Measurements from ENCODE around the gene HMCN1.
A peak's percentile ranks its signal among the peaks of the same experiment; 100 is the strongest.

Gene HMCN1

DNA sequence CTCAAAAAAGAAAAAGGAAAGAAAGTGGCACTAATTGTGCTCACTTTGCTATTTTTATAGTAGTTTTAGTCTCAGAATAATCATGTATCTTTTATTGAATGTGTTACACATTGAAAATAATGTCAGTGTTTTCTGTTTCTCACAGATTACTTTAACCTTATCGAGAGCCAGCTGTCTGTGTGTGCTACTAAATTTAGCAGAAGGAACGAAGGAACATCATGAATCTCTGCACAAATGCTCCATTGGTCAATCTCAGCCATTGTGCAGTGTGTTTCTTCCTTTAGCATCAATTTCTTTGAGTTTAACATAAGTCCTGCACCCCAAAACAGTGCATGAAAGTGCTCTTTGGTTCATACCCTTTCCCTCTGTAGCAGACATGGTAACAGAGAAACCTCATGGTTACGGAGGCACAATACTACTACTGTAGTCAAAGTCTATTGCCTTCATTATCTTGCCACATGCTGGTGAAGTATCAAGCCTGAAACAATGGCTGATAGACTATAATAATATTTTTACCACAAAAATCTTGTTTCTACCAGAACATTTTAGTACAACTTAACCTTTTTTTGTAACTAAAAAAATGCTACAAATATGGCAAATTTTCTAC is 310.0 kb downstream of the HMCN1 start:
- DNase-seq (ENCODE audit: low read depth, low spot score) = no peak
- no peak overlapping the region for H3K4me3 ChIP-seq (ENCODE audit: low read length)

DNA sequence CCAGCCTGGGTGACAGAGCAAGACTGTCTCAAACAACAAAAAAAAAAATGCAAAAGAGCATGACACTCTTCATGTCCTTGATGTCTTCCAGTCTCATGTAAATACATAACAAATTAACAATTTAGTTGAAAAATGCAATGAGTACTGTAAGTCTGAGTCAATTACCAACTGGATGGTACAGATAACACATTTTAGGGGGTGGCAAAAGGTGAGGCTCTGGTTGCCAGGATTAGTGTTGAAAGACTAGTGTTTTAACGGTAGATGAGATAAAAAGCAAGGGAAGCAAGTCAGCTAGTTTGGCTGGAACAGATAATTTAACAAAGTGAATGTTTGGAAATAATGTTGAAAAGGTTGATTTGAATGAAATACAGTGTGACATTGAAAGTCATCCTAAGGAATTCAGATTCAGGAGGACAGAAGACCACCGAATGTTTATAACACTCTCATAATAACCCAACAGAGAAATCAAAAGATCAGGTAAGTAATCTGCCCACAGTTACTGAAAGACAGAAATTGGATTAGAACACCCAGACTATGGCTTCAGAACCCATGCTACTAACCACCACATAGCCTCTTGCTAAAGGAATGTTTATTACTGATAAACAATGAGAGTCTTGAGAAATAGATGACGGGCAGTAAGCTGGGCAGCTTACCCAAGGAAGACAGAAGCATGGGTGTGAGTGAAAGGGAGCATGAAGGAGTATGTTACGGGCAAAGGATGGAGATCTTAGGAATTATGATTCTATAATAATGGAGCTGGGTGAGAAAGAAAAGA is 312.4 kb downstream of the HMCN1 start:
- no peak overlapping the region for H3K4me3 ChIP-seq (ENCODE audit: low read length)
- DNase-seq (ENCODE audit: low read depth, low spot score) = no peak

DNA sequence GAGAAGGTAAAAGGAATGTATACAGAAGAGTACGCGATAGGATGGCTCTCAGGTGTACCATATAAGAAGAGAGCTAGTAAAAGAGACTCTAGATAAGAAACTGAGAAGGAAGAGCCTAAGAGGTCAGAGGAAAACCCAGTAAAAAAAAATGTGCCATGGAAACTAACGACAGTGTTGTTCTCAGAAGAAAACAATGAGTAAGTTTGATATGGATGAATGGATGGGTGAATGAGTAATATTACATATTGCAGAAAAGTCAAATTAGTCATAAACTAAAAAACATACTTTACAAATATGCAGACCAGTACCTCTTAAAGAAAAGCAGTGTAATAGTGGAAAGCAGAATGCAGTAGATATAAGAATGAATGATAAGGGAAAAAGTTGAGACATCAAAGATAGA is 316.2 kb downstream of the HMCN1 start:
- H3K4me3 ChIP-seq (ENCODE audit: low read length) = no peak overlapping the region
- DNase-seq (ENCODE audit: low read depth, low spot score) = no peak

DNA sequence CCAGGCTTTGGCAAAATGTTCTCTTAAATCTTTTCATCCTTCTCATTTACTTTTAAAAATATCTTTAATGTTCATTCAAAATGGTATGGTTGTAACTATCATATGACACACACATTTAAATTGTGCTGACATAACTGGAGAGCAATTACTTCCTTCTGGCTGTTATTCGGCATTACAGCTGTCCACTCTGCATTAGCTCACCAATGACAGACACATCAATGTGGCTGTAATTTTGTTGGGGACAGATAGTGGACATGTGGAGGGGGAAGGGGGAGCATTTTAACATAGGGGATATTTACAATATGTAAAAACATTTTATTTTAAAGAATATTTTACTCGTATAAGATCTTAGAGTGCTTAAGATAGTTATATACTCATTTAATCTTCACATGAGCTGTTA is 319.8 kb downstream of the HMCN1 start:
- DNase-seq (ENCODE audit: low read depth, low spot score) = no peak
- H3K4me3 ChIP-seq (ENCODE audit: low read length) = no peak overlapping the region

DNA sequence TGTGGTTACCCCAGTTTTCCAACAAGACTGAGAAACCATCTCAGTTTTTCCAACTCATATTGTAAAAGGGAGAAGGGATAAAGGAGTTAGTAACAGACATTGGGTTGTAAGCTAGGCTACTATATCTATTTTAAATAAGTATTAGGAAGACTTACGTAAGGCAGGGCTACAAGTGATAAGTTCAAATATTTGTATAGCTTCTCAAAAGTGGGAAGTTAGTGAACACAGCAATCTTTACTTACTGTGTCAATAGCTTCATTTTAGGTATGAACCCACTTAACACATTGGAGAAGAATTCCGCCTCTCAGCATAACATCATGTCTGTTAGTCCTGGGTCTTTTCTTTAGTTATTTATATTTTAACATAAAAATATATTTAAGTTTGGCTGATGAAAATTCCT is 320.7 kb downstream of the HMCN1 start:
- no peak overlapping the region for H3K4me3 ChIP-seq (ENCODE audit: low read length)
- no peak for DNase-seq (ENCODE audit: low read depth, low spot score)

DNA sequence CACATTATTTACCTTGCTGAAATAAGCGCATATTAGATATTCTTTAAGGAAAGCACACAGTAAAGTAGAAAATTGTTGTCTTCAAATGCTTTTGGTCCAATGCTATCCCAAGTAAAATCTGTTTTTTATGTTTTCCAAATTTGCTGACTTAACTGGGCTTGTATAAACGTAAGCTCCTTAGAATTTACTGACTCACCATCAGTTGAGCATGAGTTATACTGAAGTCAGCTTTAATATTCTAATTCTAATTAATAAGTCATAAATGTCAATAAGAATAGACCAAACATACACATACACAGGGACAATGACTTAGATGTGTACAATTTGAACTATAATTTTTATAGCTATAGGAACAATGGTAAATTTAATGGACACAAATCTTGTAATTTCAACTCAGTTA is 321.7 kb downstream of the HMCN1 start:
- DNase-seq (ENCODE audit: low read depth, low spot score) = no peak
- no peak overlapping the region for H3K4me3 ChIP-seq (ENCODE audit: low read length)

DNA sequence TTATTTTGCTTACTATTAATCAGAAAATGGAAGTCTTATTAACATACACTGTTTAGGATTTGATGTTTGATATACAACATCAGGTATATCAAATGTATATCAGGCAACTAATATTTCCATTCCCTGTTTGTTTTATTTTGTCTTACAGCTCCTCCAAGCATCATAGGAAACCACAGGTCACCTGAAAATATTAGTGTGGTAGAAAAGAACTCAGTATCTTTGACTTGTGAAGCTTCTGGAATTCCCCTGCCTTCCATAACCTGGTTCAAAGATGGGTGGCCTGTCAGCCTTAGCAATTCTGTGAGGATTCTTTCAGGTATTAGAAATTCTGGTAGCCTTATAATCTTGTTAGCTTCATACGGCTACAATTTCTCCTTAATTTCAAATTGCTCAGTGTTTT is 322.9 kb downstream of the HMCN1 start:
- no peak overlapping the region for H3K4me3 ChIP-seq (ENCODE audit: low read length)
- DNase-seq (ENCODE audit: low read depth, low spot score) = no peak

DNA sequence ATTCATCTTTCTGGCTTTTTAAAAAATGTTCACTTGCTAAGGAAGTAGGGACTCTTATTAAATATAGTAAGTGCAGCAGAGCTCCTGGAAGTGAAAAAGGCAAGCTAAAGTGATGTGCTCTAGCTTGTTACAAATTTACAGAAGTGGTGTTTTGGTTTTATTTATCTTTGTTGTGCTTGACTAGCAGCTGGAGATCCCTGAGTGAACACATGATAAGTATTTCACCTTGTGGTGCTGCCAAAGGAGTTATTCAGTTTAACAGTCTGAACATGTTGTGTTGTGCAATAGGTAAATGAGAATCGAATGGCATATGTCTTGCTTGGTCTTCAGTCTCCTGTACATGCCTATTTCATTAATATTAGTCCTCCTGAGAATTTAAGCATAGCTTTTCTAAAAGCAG is 325.1 kb downstream of the HMCN1 start:
- no peak overlapping the region for H3K4me3 ChIP-seq (ENCODE audit: low read length)
- no peak for DNase-seq (ENCODE audit: low read depth, low spot score)

DNA sequence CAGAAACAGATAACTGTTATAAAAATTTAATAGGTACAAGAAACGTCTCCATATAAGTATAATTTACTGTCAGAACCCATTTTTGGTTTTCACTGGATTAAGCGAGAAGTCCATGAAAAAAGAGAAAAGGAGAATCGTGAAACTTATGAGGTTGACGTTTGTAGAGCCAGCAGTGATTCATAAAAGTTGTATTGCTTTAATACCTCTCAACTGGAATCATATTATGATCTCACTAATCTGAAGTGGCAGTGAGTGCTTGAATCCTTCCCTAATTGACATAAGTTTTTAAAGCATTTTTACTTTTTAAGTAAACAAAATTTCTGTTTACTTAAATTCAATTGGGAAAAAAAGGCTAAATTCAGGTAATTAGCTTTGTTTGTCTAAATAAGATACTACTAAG is 325.6 kb downstream of the HMCN1 start:
- no peak for DNase-seq (ENCODE audit: low read depth, low spot score)
- no peak overlapping the region for H3K4me3 ChIP-seq (ENCODE audit: low read length)

DNA sequence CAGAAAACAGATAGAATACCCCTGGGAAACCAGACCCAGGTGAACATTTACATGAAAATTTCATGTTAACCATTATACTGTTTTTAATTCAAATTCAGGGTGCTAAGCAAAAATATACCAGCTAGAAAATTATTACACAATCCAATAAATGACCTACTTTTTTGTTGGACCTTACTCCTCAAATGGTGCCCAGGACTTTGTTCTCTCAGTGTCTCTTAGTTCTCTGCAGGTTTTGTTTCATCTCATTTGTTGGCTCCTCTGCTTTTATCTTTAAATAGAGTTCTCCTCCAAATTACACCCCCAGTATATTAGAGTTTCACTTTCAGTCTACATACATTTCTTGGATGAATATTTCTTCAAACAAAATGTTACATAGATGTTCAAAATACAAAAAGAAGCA is 326.0 kb downstream of the HMCN1 start:
- no peak for DNase-seq (ENCODE audit: low read depth, low spot score)
- no peak overlapping the region for H3K4me3 ChIP-seq (ENCODE audit: low read length)

DNA sequence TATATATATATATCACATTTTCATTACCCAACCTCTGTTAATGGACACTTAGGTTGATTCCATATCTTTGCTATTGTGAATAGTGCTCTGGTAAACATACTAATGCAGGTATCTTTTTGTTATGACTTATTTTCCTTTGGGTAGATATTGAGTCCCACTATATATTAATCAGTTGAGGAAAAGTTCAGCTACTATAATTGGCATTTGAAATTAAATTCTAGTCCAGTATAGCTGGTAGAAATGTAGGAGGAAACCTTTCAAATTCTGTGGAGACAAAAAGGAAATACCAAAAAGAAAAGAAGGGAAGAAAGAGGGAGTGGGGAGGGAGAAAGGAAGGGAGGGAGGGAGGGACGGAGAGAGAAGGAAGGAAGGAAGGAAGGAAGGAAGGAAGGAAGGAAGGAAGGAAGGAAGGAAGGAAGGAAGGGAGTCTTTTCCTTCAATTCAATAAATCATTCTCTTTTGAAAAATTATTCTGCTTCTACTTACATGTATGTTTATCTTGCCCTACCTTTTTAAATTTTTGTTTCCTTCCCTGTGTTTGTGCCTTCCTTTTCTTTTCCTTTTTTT is 329.0 kb downstream of the HMCN1 start:
- no peak for DNase-seq (ENCODE audit: low read depth, low spot score)
- H3K4me3 ChIP-seq (ENCODE audit: low read length) = no peak overlapping the region

DNA sequence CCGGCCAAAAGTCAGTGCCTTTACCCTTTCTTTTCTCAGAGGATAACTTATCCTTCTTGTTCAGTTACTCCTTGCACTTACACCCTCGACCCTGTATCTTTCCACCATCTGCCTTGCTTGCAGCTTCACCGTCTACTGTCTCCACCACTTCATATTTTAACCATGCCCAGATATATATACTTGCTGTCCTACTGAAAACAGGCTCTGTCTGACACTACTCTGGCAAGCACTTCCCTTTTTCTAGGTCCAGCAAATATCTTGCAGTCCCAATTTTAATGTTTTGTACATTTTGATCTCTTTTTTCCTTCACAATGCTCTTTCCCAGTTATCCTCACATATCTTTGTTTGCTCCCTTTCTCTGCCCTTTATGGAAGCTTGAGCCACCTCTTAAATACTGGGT is 332.2 kb downstream of the HMCN1 start:
- DNase-seq (ENCODE audit: low read depth, low spot score) = no peak
- H3K4me3 ChIP-seq (ENCODE audit: low read length) = no peak overlapping the region

DNA sequence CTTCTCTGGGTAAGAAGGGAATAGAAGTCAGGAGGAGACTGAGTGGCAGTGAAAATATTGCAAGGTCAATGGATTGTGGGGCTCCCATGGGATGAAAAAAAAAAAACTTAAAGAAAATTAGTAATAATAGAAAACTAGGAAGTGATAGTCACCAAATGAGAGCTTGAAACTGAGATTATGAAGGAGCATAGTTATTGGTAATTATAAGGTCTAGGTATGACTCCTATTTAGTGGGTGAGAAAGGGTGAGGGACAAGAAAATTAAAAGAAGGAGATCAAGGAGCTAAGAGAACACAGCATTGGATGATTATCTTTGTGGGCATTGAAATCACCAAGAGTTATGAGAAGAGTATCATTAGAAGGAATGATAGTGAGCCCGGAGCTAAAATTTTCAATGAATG is 339.5 kb downstream of the HMCN1 start:
- DNase-seq (ENCODE audit: low read depth, low spot score) = no peak
- H3K4me3 ChIP-seq (ENCODE audit: low read length) = no peak overlapping the region

DNA sequence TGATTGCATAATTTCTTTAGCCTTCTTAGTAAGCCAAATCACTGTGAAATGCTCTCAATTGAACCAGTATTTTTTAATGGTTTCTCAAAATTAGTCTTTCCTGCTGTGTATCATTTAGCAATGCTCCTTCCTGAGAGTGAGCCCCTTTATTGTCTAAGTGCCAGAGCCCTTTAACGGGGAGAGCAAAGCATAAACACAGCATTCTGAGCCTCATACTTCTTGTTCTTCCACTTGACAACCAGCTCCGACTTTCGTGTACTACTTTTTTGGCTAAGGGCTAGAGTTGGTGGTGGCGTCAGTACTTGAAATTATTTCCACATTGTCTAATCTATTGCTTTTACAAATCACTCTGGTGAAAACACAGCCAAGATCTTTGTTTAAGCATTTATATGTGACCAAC is 341.8 kb downstream of the HMCN1 start:
- no peak for DNase-seq (ENCODE audit: low read depth, low spot score)
- H3K4me3 ChIP-seq (ENCODE audit: low read length) = no peak overlapping the region

DNA sequence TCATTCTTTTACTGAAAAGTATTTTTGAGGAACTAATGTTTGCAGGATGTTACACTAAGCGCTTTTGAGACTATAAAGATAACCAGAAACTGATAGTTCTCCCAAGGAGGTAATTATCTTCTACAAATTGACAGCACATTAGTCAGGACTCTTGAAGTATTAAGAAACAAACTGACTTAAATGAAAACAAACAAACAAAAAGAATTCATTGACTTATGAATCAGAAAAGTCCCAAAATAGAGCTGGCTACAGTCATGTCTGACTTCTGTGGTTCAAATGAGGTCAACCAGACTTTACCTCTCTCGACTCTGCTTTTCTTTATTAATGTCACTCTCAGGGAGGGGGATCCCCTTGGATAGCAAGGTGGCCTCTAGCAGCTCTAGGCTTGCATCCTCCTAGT is 344.1 kb downstream of the HMCN1 start:
- DNase-seq (ENCODE audit: low read depth, low spot score) = no peak
- H3K4me3 ChIP-seq (ENCODE audit: low read length) = no peak overlapping the region

DNA sequence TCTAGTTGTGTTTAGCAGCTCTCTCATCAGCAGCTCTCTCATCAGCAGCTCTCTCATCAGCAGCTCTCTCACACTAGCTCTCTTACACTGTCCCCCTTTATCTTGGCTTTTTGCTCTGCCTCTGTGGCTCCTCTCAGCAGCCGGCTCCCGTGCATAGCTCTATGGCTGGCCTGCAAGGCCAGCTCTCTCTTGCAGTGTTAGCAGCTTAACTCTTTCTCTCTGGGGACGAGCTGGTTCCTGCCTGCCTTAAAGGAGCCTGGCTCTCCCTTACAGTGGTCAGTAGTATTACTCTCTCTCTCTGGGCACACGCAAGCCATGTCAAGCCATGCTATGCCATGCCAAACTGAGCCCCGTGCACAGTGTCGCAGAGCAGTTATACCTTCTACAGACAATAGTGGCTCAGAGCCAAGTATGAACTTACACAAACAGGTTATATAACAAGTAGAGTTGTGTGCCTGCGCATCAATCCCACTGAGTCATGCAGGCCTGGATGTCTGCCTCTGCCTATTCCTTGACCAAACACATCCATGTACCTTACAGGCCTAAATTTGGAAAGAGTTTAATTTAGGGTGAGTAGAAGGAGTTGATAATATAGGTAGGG is 345.0 kb downstream of the HMCN1 start:
- H3K4me3 ChIP-seq (ENCODE audit: low read length) = no peak overlapping the region
- DNase-seq (ENCODE audit: low read depth, low spot score) = no peak

DNA sequence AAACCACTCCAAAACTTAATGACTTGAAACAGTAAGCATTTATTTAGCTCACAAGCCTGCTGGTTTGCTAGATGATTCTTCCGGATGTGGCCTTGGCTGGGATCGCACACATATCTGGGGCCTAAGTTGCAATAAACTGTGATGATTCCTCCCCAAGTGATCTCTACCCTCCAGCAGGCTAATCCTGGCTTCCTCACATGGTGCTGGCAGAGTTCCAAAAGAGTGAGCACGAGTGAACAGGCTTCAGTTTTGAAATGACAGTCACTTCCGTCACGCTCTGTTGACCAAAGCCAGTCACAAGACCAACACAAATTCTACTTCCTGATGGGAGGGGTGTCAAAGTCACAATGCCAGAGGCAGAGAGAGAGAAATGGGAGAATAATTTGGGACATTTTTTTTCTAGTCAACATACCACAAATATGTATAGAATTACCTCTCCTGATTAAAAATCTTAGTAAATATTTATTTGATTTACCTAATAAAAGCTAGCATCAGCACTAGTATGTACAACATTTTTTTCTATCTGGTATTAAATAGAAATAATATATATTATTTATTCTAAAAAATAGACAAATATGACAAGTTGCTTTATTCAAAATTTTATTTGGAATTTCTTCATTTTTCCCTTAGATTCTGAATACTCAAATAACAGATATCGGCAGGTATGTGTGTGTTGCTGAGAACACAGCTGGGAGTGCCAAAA is 348.2 kb downstream of the HMCN1 start:
- DNase-seq (ENCODE audit: low read depth, low spot score) = peak; percentile 37
- H3K4me3 ChIP-seq (ENCODE audit: low read length) = no peak overlapping the region

DNA sequence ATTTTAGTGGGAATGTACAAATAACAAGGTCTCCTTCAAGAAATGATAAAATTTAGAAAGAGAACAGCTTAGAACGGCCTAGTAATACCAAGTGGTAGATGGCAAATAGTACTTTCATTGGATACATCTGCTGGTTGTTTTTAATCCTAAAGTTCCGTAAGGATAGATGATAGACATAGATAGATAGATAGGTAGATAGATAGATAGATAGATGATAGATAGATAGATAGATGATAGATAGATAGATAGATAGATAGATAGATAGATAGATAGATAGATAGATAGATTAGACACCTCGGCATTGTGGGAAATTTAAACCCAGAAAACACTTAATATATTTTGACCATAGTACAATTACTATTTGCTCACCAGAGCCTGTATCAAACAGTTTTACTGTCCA is 352.4 kb downstream of the HMCN1 start:
- no peak for DNase-seq (ENCODE audit: low read depth, low spot score)
- no peak overlapping the region for H3K4me3 ChIP-seq (ENCODE audit: low read length)

DNA sequence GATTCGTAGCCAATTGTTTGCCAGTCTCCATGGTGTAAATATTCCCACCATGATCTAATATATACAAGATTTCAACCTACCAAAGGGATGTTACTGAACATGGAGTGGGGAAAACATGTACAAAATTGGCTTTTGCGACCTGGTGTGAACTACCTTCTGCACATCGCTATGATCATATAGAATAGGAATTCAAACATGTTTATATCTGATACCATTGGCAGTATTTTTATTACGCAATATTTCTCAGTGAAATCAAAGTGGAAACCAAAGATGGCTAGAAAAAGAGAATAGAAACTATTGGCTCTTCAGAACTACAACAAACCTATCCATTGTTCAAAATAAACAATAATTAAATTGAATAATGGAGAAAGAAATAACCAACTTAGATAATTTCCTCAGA is 355.7 kb downstream of the HMCN1 start:
- DNase-seq (ENCODE audit: low read depth, low spot score) = no peak
- H3K4me3 ChIP-seq (ENCODE audit: low read length) = no peak overlapping the region

DNA sequence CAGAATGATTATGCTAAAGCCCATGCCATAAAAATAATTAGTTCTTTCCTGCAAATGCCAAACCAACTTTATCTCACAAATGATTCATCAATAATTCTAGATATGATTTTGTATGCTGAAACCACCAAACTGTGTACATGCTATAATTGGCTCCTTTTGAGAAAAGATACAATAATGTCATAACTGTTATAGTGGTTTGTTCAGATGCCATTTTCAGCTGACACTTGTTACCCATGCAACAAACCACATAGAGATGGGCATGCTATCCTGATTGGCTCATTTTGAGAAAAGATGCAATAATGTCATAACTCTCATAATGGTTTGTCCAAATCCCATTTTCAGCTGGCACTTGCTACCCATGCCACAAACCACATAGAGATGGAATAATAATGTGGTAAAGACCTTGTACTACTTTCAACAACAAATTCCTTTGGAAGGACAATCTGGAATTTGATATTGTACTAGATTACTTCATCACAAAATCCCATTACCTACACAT is 357.1 kb downstream of the HMCN1 start:
- no peak for DNase-seq (ENCODE audit: low read depth, low spot score)
- no peak overlapping the region for H3K4me3 ChIP-seq (ENCODE audit: low read length)
